GM23338 (cell line): ENCODE measurements around the gene FGGY. TPM values are rescaled to one million over a fixed set of nuclear protein-coding genes. Genes with fewer than 3 reads are reported as not detected.

Experiments used
- ATAC-seq: fragments of 200-7000 bp; cut with Tn5 transposase; 3 replicates; pipeline ENCODE4 v1.9.1; 2020
- DNase-seq: peaks from one replicate; pipeline ENCODE4 v3.0.0-alpha.2; 2015; ENCODE audit warnings: low spot score
- H2AFZ ChIP-seq: fragments of 200-600 bp; sonication (generic); 2 replicates; pipeline ENCODE4 v1.8.0; 2016; ENCODE audit warnings: antibody characterized with exemption, mild to moderate bottlenecking, moderate library complexity
- H3F3A ChIP-seq: fragments of 200-600 bp; sonication (generic); replicated peaks from 2 replicates; pipeline ENCODE4 v1.8.0; 2017; ENCODE audit warnings: antibody characterized with exemption, mixed run types, low read depth
- H3K27ac ChIP-seq: fragments of 200-600 bp; sonication (generic); 2 replicates; pipeline ENCODE4 v1.6.1; 2016; ENCODE audit warnings: low read depth
- H3K27me3 ChIP-seq: fragments of 200-600 bp; sonication (generic); 2 replicates; pipeline ENCODE4 v1.8.0; 2016; ENCODE audit warnings: mild to moderate bottlenecking, mixed run types, moderate library complexity; ENCODE audit not compliant: insufficient read depth
- H3K36me3 ChIP-seq: fragments of 200-600 bp; sonication (generic); 2 replicates; pipeline ENCODE4 v1.8.0; 2016; ENCODE audit warnings: mild to moderate bottlenecking; ENCODE audit not compliant: insufficient read depth
- H3K4me1 ChIP-seq: fragments of 200-600 bp; sonication (generic); 2 replicates; pipeline ENCODE4 v1.8.0; 2016; ENCODE audit warnings: mild to moderate bottlenecking, moderate library complexity; ENCODE audit not compliant: insufficient read depth
- H3K4me2 ChIP-seq: fragments of 200-600 bp; sonication (generic); 2 replicates; pipeline ENCODE4 v1.7.1; 2017; ENCODE audit warnings: mixed run types
- H3K4me3 ChIP-seq: fragments of 200-600 bp; sonication (generic); 2 replicates; pipeline ENCODE4 v1.6.1; 2016; ENCODE audit warnings: mixed run types
- H3K79me2 ChIP-seq: fragments of 200-600 bp; sonication (generic); replicated peaks from 2 replicates; pipeline ENCODE4 v1.8.0; 2017; ENCODE audit warnings: mild to moderate bottlenecking; ENCODE audit not compliant: insufficient read depth
- H3K9me2 ChIP-seq: fragments of 200-600 bp; sonication (generic); 2 replicates; pipeline ENCODE4 v1.8.0; 2017; ENCODE audit not compliant: insufficient read depth
- H4K20me1 ChIP-seq: fragments of 200-600 bp; sonication (generic); replicated peaks from 2 replicates; pipeline ENCODE4 v1.8.0; 2017; ENCODE audit warnings: mild to moderate bottlenecking; ENCODE audit not compliant: insufficient read depth
- H3K27ac Mint-ChIP-seq: 2 replicates; pipeline ENCODE4 v1.8.0; 2020; ENCODE audit warnings: inconsistent platforms, mild to moderate bottlenecking, moderate library complexity, mixed read lengths
- H3K27me3 Mint-ChIP-seq: 3 replicates; pipeline ENCODE4 v1.8.0; 2022; ENCODE audit warnings: low read depth, mild to moderate bottlenecking, moderate library complexity, mixed read lengths, inconsistent platforms; ENCODE audit not compliant: insufficient read depth, poor library complexity
- H3K36me3 Mint-ChIP-seq: 3 replicates; pipeline ENCODE4 v1.8.0; 2021; ENCODE audit warnings: low read depth, mild to moderate bottlenecking, inconsistent platforms, moderate library complexity, mixed read lengths
- H3K4me1 Mint-ChIP-seq: 3 replicates; pipeline ENCODE4 v1.8.0; 2020; ENCODE audit warnings: mild to moderate bottlenecking, inconsistent platforms, mixed read lengths
- H3K4me3 Mint-ChIP-seq: 3 replicates; pipeline ENCODE4 v1.8.0; 2021; ENCODE audit warnings: moderate library complexity, mild to moderate bottlenecking, inconsistent platforms, mixed read lengths
- H3K9me3 Mint-ChIP-seq: 3 replicates; pipeline ENCODE4 v1.8.0; 2020; ENCODE audit warnings: moderate library complexity, mild to moderate bottlenecking, inconsistent platforms, mixed read lengths
- CREB1 ChIP-seq: fragments of 250-450 bp; sonication (Bioruptor Pico); IDR thresholded peaks from 2 replicates; pipeline ENCODE4 v1.5.0; 2020; ENCODE audit warnings: low read depth, mild to moderate bottlenecking, moderate library complexity
- ETS1 ChIP-seq: IDR thresholded peaks from 2 replicates; pipeline ENCODE4 v1.6.1; 2016; ENCODE audit warnings: antibody characterized with exemption
- EZH2 ChIP-seq: fragments of 200-600 bp; sonication (generic); IDR thresholded peaks from one replicate; pipeline ENCODE4 v1.8.0; 2017; ENCODE audit warnings: antibody characterized with exemption, mild to moderate bottlenecking, low read depth; ENCODE audit not compliant: unreplicated experiment
- EZH2phosphoT487 ChIP-seq: fragments of 200-600 bp; sonication (generic); IDR thresholded peaks from one replicate; pipeline ENCODE4 v1.8.1; 2018; ENCODE audit warnings: antibody characterized with exemption; ENCODE audit not compliant: unreplicated experiment
- JUNB ChIP-seq: IDR thresholded peaks from one replicate; pipeline ENCODE4 v1.6.1; 2016; ENCODE audit warnings: antibody characterized with exemption; ENCODE audit not compliant: unreplicated experiment
- NANOG ChIP-seq: IDR thresholded peaks from 2 replicates; pipeline ENCODE4 v1.6.1; 2016; ENCODE audit warnings: antibody characterized with exemption, borderline replicate concordance
- POLR2AphosphoS5 ChIP-seq: IDR thresholded peaks from 2 replicates; pipeline ENCODE4 v1.6.1; 2016; ENCODE audit warnings: antibody characterized with exemption, low read depth
- STAT1 ChIP-seq: IDR thresholded peaks from one replicate; pipeline ENCODE4 v1.6.1; 2016; ENCODE audit warnings: antibody characterized with exemption; ENCODE audit not compliant: unreplicated experiment
- ZNF114 ChIP-seq: fragments of 250-450 bp; sonication (Bioruptor Pico); IDR thresholded peaks from 2 replicates; pipeline ENCODE4 v1.5.0; 2020; ENCODE audit warnings: mild to moderate bottlenecking, moderate library complexity
- ZNF331 ChIP-seq: fragments of 250-450 bp; sonication (Bioruptor Pico); IDR thresholded peaks from 2 replicates; pipeline ENCODE4 v1.5.0; 2020; ENCODE audit warnings: low read depth, mild to moderate bottlenecking, moderate library complexity
- ZNF462 ChIP-seq: fragments of 250-450 bp; sonication (Bioruptor Pico); IDR thresholded peaks from 2 replicates; pipeline ENCODE4 v1.5.0; 2020; ENCODE audit warnings: mild to moderate bottlenecking, moderate library complexity
- polyA plus RNA-seq: library from polyadenylated mRNA; unstranded; fragments of >200 nt; fragmentation: Nextera tagmentation; extraction: Ambion mirVana; gene quantifications from 2 replicates; pipeline ENCODE4 v1.2.1, GENCODE V29; 2016
- total RNA-seq: library from RNA; depleted of rRNA; stranded (reverse); fragments of >200 nt; shearing (Covaris generic); gene quantifications from 2 replicates; pipeline ENCODE4 v1.2.3, GENCODE V29; 2014
- TF ChIP-seq, protein P1 (sequence below), 2 experiments: fragments of 200-600 bp in 1 of 2; sonication (generic) in 1 of 2; conservative IDR thresholded peaks; 2 replicates each; pipeline versions ENCODE4 v1.5.1 to v1.6.1; 2016 to 2017; ENCODE audit warnings: antibody characterized with exemption in 2 of 2, low read depth in 2 of 2, mild to moderate bottlenecking in 2 of 2, moderate library complexity in 1 of 2
- TF ChIP-seq, protein P2 (sequence below): IDR thresholded peaks from one replicate; pipeline ENCODE4 v1.6.1; 2018; ENCODE audit warnings: antibody characterized with exemption; ENCODE audit not compliant: unreplicated experiment

The FGGY gene
- total and polyA plus RNA-seq, 2 experiments from 2014 or later, result 10.9 to 21.4 TPM

DNA sequence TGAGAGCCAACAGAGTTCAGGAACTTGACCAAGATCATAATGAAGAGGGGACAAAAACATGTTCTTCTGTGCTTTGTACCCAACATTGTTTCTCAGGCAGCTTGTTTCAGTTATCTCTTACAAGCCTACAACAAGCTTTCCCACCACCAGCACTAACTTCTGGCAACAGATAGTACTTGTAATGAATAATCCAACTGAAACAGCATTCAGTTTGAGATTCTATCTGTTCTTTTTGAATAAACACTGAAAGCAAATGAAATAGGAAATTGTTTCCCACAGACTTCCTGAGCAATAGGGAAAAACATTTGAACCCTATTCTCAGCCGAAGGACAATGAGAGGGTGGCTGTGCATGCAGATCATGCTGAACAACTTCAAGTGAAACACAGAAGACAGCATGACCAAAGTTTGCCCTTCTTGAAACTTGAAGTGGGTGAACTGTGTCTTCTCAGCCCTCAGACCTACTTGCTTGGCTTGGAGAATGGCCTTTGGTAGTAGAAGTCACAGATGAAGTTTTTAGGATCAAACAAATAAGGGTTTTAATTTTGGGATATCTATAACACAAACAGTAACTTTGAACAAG, 506.7 kb downstream of the FGGY start:
- H3K4me1 Mint-ChIP-seq, result no peaks in the 10 kb centered on the region
- Histone ChIP-seq H3K9me2 (peaks cover 7% of the 10 kb centered on the region; the same call in 1 of the 2 replicates), H3K4me3 (no peak overlapping the region), H3K4me1 (no peaks in the 10 kb centered on the region), H3K27me3 (no peaks in the 10 kb centered on the region), H3K79me2 (no peaks in the 10 kb centered on the region), H3K27ac (no peak overlapping the region), H2AFZ (no peak overlapping the region), H3F3A (no peaks in the 10 kb centered on the region), H4K20me1 (no peaks in the 10 kb centered on the region), H3K4me2 (no peak overlapping the region), H3K36me3 (no peaks in the 10 kb centered on the region)
- no peak for TF ChIP-seq ZNF331 (CRISPR knock-in tag)
- no peak for TF ChIP-seq POLR2AphosphoS5
- TF ChIP-seq NANOG, result no peak
- no peak for TF ChIP-seq CREB1 (CRISPR knock-in tag)
- no peak for TF ChIP-seq STAT1
- TF ChIP-seq ZNF462 (CRISPR knock-in tag), result no peak
- TF ChIP-seq, protein P1, sequence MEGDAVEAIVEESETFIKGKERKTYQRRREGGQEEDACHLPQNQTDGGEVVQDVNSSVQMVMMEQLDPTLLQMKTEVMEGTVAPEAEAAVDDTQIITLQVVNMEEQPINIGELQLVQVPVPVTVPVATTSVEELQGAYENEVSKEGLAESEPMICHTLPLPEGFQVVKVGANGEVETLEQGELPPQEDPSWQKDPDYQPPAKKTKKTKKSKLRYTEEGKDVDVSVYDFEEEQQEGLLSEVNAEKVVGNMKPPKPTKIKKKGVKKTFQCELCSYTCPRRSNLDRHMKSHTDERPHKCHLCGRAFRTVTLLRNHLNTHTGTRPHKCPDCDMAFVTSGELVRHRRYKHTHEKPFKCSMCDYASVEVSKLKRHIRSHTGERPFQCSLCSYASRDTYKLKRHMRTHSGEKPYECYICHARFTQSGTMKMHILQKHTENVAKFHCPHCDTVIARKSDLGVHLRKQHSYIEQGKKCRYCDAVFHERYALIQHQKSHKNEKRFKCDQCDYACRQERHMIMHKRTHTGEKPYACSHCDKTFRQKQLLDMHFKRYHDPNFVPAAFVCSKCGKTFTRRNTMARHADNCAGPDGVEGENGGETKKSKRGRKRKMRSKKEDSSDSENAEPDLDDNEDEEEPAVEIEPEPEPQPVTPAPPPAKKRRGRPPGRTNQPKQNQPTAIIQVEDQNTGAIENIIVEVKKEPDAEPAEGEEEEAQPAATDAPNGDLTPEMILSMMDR (conservative IDR thresholded peaks at IDR 0.05; ENCODE audit: low read depth in 2 of 2), result no peak
- TF ChIP-seq ETS1, result no peak
- no peak for TF ChIP-seq JUNB
- TF ChIP-seq, protein P2, sequence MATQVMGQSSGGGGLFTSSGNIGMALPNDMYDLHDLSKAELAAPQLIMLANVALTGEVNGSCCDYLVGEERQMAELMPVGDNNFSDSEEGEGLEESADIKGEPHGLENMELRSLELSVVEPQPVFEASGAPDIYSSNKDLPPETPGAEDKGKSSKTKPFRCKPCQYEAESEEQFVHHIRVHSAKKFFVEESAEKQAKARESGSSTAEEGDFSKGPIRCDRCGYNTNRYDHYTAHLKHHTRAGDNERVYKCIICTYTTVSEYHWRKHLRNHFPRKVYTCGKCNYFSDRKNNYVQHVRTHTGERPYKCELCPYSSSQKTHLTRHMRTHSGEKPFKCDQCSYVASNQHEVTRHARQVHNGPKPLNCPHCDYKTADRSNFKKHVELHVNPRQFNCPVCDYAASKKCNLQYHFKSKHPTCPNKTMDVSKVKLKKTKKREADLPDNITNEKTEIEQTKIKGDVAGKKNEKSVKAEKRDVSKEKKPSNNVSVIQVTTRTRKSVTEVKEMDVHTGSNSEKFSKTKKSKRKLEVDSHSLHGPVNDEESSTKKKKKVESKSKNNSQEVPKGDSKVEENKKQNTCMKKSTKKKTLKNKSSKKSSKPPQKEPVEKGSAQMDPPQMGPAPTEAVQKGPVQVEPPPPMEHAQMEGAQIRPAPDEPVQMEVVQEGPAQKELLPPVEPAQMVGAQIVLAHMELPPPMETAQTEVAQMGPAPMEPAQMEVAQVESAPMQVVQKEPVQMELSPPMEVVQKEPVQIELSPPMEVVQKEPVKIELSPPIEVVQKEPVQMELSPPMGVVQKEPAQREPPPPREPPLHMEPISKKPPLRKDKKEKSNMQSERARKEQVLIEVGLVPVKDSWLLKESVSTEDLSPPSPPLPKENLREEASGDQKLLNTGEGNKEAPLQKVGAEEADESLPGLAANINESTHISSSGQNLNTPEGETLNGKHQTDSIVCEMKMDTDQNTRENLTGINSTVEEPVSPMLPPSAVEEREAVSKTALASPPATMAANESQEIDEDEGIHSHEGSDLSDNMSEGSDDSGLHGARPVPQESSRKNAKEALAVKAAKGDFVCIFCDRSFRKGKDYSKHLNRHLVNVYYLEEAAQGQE, result no peak
- no peak for TF ChIP-seq EZH2
- TF ChIP-seq EZH2phosphoT487, result no peak
- TF ChIP-seq ZNF114 (CRISPR knock-in tag), result no peak
- no peaks in the 10 kb centered on the region for H3K9me3 Mint-ChIP-seq
- H3K27ac Mint-ChIP-seq, result no peak overlapping the region
- H3K4me3 Mint-ChIP-seq, result no peak overlapping the region
- DNase-seq (no peak), ATAC-seq (no peak)
- peaks cover 2% of the 10 kb centered on the region for H3K27me3 Mint-ChIP-seq
- no peaks in the 10 kb centered on the region for H3K36me3 Mint-ChIP-seq
